ENCODE data around the gene KRTAP15-1. TPM values are rescaled to one million over a fixed set of nuclear protein-coding genes. Genes with fewer than 3 reads are reported as not detected.

Gene KRTAP15-1
- total RNA-seq, 4 donors from 2014 or later, result not detected

DNA sequence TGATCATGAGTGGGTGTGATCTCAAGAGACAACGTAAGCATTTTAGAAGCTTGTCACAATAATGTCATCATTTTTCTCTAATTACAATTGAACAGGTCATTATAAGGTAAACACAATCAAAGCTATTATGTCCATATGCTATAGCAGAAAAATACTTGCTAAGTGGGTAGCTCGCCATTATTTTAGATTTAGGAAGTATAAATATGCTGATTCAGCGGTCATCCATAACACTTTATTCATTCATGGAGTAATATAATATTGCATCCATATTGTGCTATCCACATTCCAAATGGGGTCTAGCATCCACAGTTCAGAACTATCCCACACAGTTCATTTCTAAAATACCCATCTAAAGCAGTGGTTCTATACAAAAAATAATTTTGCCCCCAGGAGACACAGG lies 8.4 kb downstream of the KRTAP15-1 start:
- H3K4me1 ChIP-seq, result no peaks in the 10 kb centered on the region
- H3K27me3 ChIP-seq, result no peaks in the 10 kb centered on the region
- 85% methylated on average over 3 of the region's 3 CpGs for WGBS
- no peaks in the 10 kb centered on the region for H3K36me3 ChIP-seq
- TF ChIP-seq POLR2AphosphoS5 (IDR thresholded peaks at IDR 0.05) (no peak), EP300 (IDR thresholded peaks at IDR 0.05) (no peak), POLR2A (IDR thresholded peaks at IDR 0.05; ENCODE audit: low read depth) (no peak)
- TF ChIP-seq, protein P1, sequence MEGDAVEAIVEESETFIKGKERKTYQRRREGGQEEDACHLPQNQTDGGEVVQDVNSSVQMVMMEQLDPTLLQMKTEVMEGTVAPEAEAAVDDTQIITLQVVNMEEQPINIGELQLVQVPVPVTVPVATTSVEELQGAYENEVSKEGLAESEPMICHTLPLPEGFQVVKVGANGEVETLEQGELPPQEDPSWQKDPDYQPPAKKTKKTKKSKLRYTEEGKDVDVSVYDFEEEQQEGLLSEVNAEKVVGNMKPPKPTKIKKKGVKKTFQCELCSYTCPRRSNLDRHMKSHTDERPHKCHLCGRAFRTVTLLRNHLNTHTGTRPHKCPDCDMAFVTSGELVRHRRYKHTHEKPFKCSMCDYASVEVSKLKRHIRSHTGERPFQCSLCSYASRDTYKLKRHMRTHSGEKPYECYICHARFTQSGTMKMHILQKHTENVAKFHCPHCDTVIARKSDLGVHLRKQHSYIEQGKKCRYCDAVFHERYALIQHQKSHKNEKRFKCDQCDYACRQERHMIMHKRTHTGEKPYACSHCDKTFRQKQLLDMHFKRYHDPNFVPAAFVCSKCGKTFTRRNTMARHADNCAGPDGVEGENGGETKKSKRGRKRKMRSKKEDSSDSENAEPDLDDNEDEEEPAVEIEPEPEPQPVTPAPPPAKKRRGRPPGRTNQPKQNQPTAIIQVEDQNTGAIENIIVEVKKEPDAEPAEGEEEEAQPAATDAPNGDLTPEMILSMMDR (IDR thresholded peaks at IDR 0.05), result no peak
- DNase-seq (ENCODE audit: extremely low spot score), result no peak
- intact Hi-C loops (cut with DNase I), result no loop called here
- H3K4me3 ChIP-seq, result no peak overlapping the region
- H3K27ac ChIP-seq (replicated peaks in 1 of 4), result no peak overlapping the region
- H3K9me3 ChIP-seq, result no peaks in the 10 kb centered on the region

DNA sequence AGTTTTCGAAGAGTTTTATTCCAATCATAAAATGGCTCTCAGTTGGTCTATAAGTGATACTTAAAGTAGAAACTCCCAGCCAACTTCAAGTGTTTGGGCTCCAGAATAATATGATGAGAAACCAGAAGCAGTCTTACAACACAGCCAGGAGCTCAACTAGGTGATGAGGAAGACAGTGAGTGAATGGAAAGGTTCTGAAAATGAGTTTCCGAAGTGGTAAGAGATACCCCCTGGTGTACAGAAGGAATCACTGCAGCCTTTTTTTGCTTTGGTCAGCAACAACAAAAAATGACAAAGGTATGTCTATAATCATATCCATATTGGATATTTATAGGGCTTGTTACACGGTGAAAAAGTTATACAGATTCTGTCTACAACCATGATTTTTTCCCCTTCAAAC lies 23.6 kb downstream of the KRTAP15-1 start:
- H3K27me3 ChIP-seq, result no peaks in the 10 kb centered on the region
- no peak overlapping the region for H3K27ac ChIP-seq (replicated peaks in 1 of 4)
- H3K4me1 ChIP-seq, result no peaks in the 10 kb centered on the region
- no peak overlapping the region for H3K4me3 ChIP-seq
- no peaks in the 10 kb centered on the region for H3K36me3 ChIP-seq
- intact Hi-C loops (cut with DNase I), result no loop called here
- 63% methylated on average over 3 of the region's 3 CpGs for WGBS
- no peak for DNase-seq (ENCODE audit: extremely low spot score)
- no peak for TF ChIP-seq EP300 (IDR thresholded peaks at IDR 0.05)
- TF ChIP-seq, protein P1 (IDR thresholded peaks at IDR 0.05), result no peak
- no peak for TF ChIP-seq POLR2AphosphoS5 (IDR thresholded peaks at IDR 0.05)
- no peak for TF ChIP-seq POLR2A (IDR thresholded peaks at IDR 0.05; ENCODE audit: low read depth)
- H3K9me3 ChIP-seq, result no peaks in the 10 kb centered on the region

DNA sequence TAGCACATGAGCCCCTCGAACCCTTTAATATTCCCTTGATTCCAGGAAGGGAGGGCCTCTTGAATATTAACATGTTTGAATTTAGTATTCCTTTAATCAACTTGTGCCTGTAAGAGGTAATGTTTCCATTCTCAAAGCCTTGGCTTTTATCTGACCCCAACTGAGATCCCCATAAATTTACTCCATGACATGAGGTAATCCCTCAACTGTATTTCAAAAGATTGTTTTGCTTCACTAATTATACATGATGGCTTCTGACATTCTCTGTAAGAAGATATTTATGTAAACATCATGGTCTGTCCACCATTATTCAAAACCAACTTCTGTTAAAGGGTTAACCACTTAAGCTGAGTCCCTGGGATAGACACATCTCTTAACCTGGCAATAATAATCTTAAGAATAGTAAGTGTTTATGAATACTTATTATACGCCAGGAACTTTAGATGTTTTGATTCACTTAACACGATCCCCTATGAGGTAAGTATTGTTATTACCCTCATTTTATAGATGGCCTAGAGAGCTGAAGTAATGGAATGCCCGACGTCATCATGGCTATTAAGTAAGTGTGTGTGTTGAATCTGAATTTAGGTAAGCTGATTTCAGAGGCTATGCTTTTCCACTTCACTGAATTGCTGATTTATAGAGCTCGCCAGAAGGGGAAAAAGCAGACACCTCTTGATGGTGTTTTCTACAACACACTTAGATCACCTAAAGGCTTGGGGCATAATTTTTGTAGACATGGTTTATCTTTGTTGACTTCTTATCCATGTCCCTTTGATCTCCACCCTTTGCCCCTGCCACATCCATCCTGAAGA lies 29.0 kb downstream of the KRTAP15-1 start:
- WGBS, result 46% methylated on average over 6 of the region's 6 CpGs
- intact Hi-C loops (cut with DNase I), result no loop called here
- Histone ChIP-seq H3K36me3 (no peaks in the 10 kb centered on the region), H3K27ac (replicated peaks in 1 of 4) (no peak overlapping the region), H3K4me1 (no peaks in the 10 kb centered on the region), H3K4me3 (no peak overlapping the region), H3K9me3 (no peaks in the 10 kb centered on the region), H3K27me3 (no peaks in the 10 kb centered on the region)
- no peak for DNase-seq (ENCODE audit: extremely low spot score)
- no peak for TF ChIP-seq POLR2A (IDR thresholded peaks at IDR 0.05; ENCODE audit: low read depth)
- no peak for TF ChIP-seq POLR2AphosphoS5 (IDR thresholded peaks at IDR 0.05)
- no peak for TF ChIP-seq EP300 (IDR thresholded peaks at IDR 0.05)
- TF ChIP-seq, protein P1 (IDR thresholded peaks at IDR 0.05), result no peak

DNA sequence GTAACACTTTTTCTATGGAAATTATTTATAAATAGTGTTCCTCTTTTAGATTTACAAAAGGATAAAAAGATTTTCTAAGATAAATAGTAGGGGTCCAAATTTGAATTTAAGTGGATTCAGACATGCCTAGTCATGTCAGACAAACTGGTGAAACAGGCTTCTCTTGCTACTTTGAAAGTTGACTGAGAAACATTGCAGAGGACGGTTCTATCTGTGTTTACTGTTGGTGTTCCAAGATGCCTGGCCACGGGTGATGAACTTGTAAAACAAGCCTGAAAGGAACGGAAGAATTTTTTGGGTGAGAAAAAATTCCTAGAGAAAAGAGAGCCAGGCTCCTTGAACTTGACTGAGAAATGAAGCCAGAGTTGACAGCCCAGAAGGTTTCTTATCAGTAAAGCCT lies 37.9 kb downstream of the KRTAP15-1 start:
- Histone ChIP-seq H3K4me1 (peaks cover 0 to 3% (median 0%) of the 10 kb centered on the region in 4 donors), H3K36me3 (no peaks in the 10 kb centered on the region), H3K9me3 (no peaks in the 10 kb centered on the region), H3K4me3 (no peak overlapping the region), H3K27me3 (no peaks in the 10 kb centered on the region), H3K27ac (replicated peaks in 1 of 4) (no peak overlapping the region)
- TF ChIP-seq EP300 (IDR thresholded peaks at IDR 0.05) (no peak), POLR2A (IDR thresholded peaks at IDR 0.05; ENCODE audit: low read depth) (no peak), POLR2AphosphoS5 (IDR thresholded peaks at IDR 0.05) (no peak)
- TF ChIP-seq, protein P1 (IDR thresholded peaks at IDR 0.05), result no peak
- no peak for DNase-seq (ENCODE audit: extremely low spot score)
- 40% methylated on average over 3 of the region's 3 CpGs for WGBS
- intact Hi-C loops (cut with DNase I), result no loop called here
